ENCODE results near the gene NCAM2.

- TF ChIP-seq CTCF (IDR thresholded peaks at IDR 0.05; ENCODE audit: poor library complexity, severe bottlenecking) (no peak), RAD21 (conservative IDR thresholded peaks at IDR 0.05) (no peak)
Measured at GRCh38 chr21:21297211-21297610, 299.0 kb downstream of the NCAM2 start.
